Endothelial cell of umbilical vein (primary cell): Measurements from ENCODE around the gene EDN2. TPM values are rescaled to one million over a fixed set of nuclear protein-coding genes. Genes with fewer than 3 reads are reported as not detected.

Source experiments
- BruUV-seq: library from RNA; stranded (reverse); fragments of 400-500 nt; replicated peaks from 2 replicates; lab custom pipeline; 2021; lab: Mats Ljungman, UMichigan
- CTCF ChIA-PET: fragments of 300-600, 350-600 bp; sonication (Branson Sonifier 250); formaldehyde crosslinking; loops from one replicate; lab custom pipeline; 2021; ENCODE audit warnings: antibody characterized with exemption, inconsistent platforms; lab: Charles Lee
- POLR2A ChIA-PET: fragments of 300-600, 350-600 bp; sonication (Branson Sonifier 250); formaldehyde crosslinking; loops from one replicate; lab custom pipeline; 2021; ENCODE audit warnings: antibody characterized with exemption, inconsistent platforms; lab: Charles Lee
- DNase-seq: peaks from one replicate; pipeline ENCODE4 v3.0.0-alpha.2; 2011; ENCODE audit warnings: low read depth, low spot score
- FAIRE-seq: peaks from 2 replicates; lab custom pipeline; 2011; peaks lifted over from hg19 to GRCh38; lab: Jason Lieb, UNC
- H2AFZ ChIP-seq: 2 replicates; pipeline ENCODE4 v1.6.0; 2012; ENCODE audit warnings: low read depth, low read length, control low read depth, inconsistent platforms
- H3K27ac ChIP-seq: 2 replicates; pipeline ENCODE4 v1.5.1; 2011; ENCODE audit warnings: low read depth, mild to moderate bottlenecking, control low read depth, low read length, moderate library complexity; ENCODE audit not compliant: insufficient read depth
- H3K27me3 ChIP-seq, 2 experiments: 2 replicates each; pipeline versions ENCODE4 v1.6.0 to v1.6.1; 2011; ENCODE audit warnings: low read length in 2 of 2, mixed read lengths in 1 of 2; ENCODE audit not compliant: control insufficient read depth in 2 of 2, insufficient read depth in 2 of 2
- H3K36me3 ChIP-seq, 2 experiments: 2 replicates in 1 of 2; 3 replicates in 1 of 2; pipeline ENCODE4 v1.5.1; 2011; ENCODE audit warnings: low read length in 2 of 2, mild to moderate bottlenecking in 1 of 2, moderate library complexity in 1 of 2; ENCODE audit not compliant: control insufficient read depth in 2 of 2, insufficient read depth in 2 of 2; ENCODE audit errors: extremely low read depth in 1 of 2
- H3K4me1 ChIP-seq: 3 replicates; pipeline ENCODE4 v1.5.1; 2011; ENCODE audit warnings: mild to moderate bottlenecking, low read length; ENCODE audit not compliant: control insufficient read depth, insufficient read depth; ENCODE audit errors: extremely low read depth
- H3K4me2 ChIP-seq: 2 replicates; pipeline ENCODE4 v1.6.1; 2011; ENCODE audit warnings: low read length, control low read depth, mixed read lengths; ENCODE audit not compliant: insufficient read depth
- H3K4me3 ChIP-seq, 3 experiments: fragments of 200-600 bp in 1 of 3; sonication (generic), shearing (Covaris generic) in 1 of 3; replicated peaks in 1 of 3; 2 replicates each; pipeline ENCODE4 v1.5.1; 2011 to 2016; ENCODE audit warnings: control low read depth in 3 of 3, low read length in 3 of 3, mild to moderate bottlenecking in 2 of 3, inconsistent platforms in 1 of 3, low read depth in 1 of 3, moderate library complexity in 1 of 3; ENCODE audit not compliant: insufficient read depth in 1 of 3
- H3K79me2 ChIP-seq: 2 replicates; pipeline ENCODE4 v1.6.0; 2012; ENCODE audit warnings: low read length, inconsistent platforms; ENCODE audit not compliant: control insufficient read depth, insufficient read depth
- H3K9ac ChIP-seq: replicated peaks from 2 replicates; pipeline ENCODE3; 2011; ENCODE audit warnings: low read length, control low read depth; ENCODE audit not compliant: insufficient read depth; ENCODE audit errors: extremely low read depth
- H3K9me1 ChIP-seq: replicated peaks from 3 replicates; pipeline ENCODE4 v1.6.0; 2011; ENCODE audit warnings: mild to moderate bottlenecking, low read length; ENCODE audit not compliant: control insufficient read depth, insufficient read depth; ENCODE audit errors: extremely low read depth
- H3K9me3 ChIP-seq: replicated peaks from 2 replicates; pipeline ENCODE4 v1.5.1; 2012; ENCODE audit warnings: low read length, inconsistent platforms; ENCODE audit not compliant: control insufficient read depth, insufficient read depth
- H4K20me1 ChIP-seq: replicated peaks from 2 replicates; pipeline ENCODE3; 2011; ENCODE audit warnings: mild to moderate bottlenecking, low read length; ENCODE audit not compliant: control insufficient read depth, insufficient read depth; ENCODE audit errors: extremely low read depth
- CTCF ChIP-seq, 2 donors: IDR thresholded peaks; 1 replicate in 1 of 2; 2 replicates in 1 of 2; pipeline ENCODE4 v1.5.1; 2011; ENCODE audit warnings: low read length in 2 of 2, mild to moderate bottlenecking in 2 of 2, moderate library complexity in 2 of 2, control low read depth in 1 of 2, inconsistent platforms in 1 of 2, low read depth in 1 of 2; ENCODE audit not compliant: insufficient read depth in 1 of 2; ENCODE audit errors: extremely low read depth in 1 of 2
- EZH2 ChIP-seq: IDR thresholded peaks from 2 replicates; pipeline ENCODE4 v1.6.1; 2012; ENCODE audit warnings: borderline replicate concordance, low read depth, mild to moderate bottlenecking, moderate library complexity, low read length, inconsistent platforms; ENCODE audit not compliant: severe bottlenecking
- FOS ChIP-seq: IDR thresholded peaks from 2 replicates; pipeline ENCODE4 v1.6.1; 2011; ENCODE audit warnings: mild to moderate bottlenecking, low read length, moderate library complexity, borderline replicate concordance; ENCODE audit not compliant: insufficient read depth
- GATA2 ChIP-seq: IDR thresholded peaks from 2 replicates; pipeline ENCODE4 v1.7.0; 2011; ENCODE audit warnings: low read depth, mild to moderate bottlenecking, moderate library complexity, mixed read lengths, low read length; ENCODE audit not compliant: insufficient read length, insufficient read depth
- JUN ChIP-seq: IDR thresholded peaks from 2 replicates; pipeline ENCODE4 v1.6.1; 2011; ENCODE audit warnings: borderline replicate concordance, low read depth; ENCODE audit not compliant: insufficient read length, insufficient read depth
- MAX ChIP-seq: IDR thresholded peaks from 2 replicates; pipeline ENCODE4 v1.6.1; 2011; ENCODE audit not compliant: insufficient read depth, insufficient read length
- MYC ChIP-seq: IDR thresholded peaks from one replicate; pipeline ENCODE4 v1.6.1; 2011; ENCODE audit warnings: mild to moderate bottlenecking, low read depth, low read length
- POLR2A ChIP-seq: IDR thresholded peaks from 2 replicates; pipeline ENCODE4 v1.6.1; 2012; ENCODE audit warnings: low read depth, mild to moderate bottlenecking, control low read depth, low read length
- POLR2AphosphoS5 ChIP-seq: IDR thresholded peaks from 2 replicates; pipeline ENCODE4 v1.6.1; 2012; ENCODE audit warnings: low read depth, mild to moderate bottlenecking, control low read depth, low read length, moderate library complexity; ENCODE audit not compliant: insufficient read depth
- dilution Hi-C: fragments of 300-500 bp; cut with MboI; formaldehyde crosslinking; loops from one replicate; pipeline ENCODE4 v1.15.0; 2019; ENCODE audit warnings: low sequenced_read_pairs; ENCODE audit not compliant: extremely low pct_ligation_motif_present
- intact Hi-C: fragments of 100-400 bp; cut with micrococcal nuclease; formaldehyde crosslinking; loops from one replicate; pipeline ENCODE4 v1.10.0; 2022
- polyA plus RNA-seq, 4 experiments: library from polyadenylated mRNA; depleted of rRNA in 3 of 4; stranded (reverse) in 3 of 4; unstranded in 1 of 4; fragments of >200 nt; gene quantifications; 2 replicates each; pipeline versions ENCODE4 v1.2.1 to v1.2.3, GENCODE V29; 2011 to 2012; ENCODE audit warnings: missing spikeins in 1 of 4
- total RNA-seq: library from RNA; stranded (reverse); gene quantifications from 2 replicates; pipeline ENCODE4 v1.2.3, GENCODE V29; 2021

EDN2 gene
- total and polyA plus RNA-seq, 2 donors (not counting 3 experiments of a cell fraction or from before 2014, with no cell fraction given) = not detected

GRCh38 chr1:41430582-41430981 is 53.9 kb downstream of the EDN2 start:
- dilution Hi-C loops (no loop called here), intact Hi-C loops (loop anchor here (5.0 kb wide), 1 partner anchor 408 kb away; the partner anchor contains the start of gene SLFNL1)
- FAIRE-seq (no peak), DNase-seq (no peak)
- no peak overlapping the region for H3K4me2 ChIP-seq
- CTCF ChIA-PET = interaction anchor here (0.9 to 5.5 kb wide), 3 partner anchors 12 to 148 kb away, joined by 3 to 79 read pairs (median 37); no protein-coding TSS in a partner anchor
- no peaks in the 10 kb centered on the region for H3K27me3 ChIP-seq
- BruUV-seq = no TSS peak
- H3K27ac ChIP-seq = no peak overlapping the region
- no peak overlapping the region for H3K9ac ChIP-seq
- no peak overlapping the region for H3K4me3 ChIP-seq
- no peaks in the 10 kb centered on the region for H3K9me3 ChIP-seq
- no peaks in the 10 kb centered on the region for H3K9me1 ChIP-seq
- TF ChIP-seq POLR2A = no peak
- H2AFZ ChIP-seq = no peak overlapping the region
- no peaks in the 10 kb centered on the region for H4K20me1 ChIP-seq
- peaks cover 27% of the 10 kb centered on the region for H3K4me1 ChIP-seq
- no peaks in the 10 kb centered on the region for H3K79me2 ChIP-seq
- POLR2A ChIA-PET = no interaction called here
- H3K36me3 ChIP-seq = no peaks in the 10 kb centered on the region

- CTCF ChIA-PET = interaction anchor here (3.6 to 5.5 kb wide), 2 partner anchors 12 to 147 kb away, joined by 37 to 79 read pairs; no protein-coding TSS in a partner anchor
- intact Hi-C loops = loop anchor here (5.0 kb wide), 1 partner anchor 408 kb away; the partner anchor contains the start of gene SLFNL1
These were observed 54.4 kb downstream of the EDN2 start for GRCh38 chr1:41430069-41430468.

More at GRCh38 chr1:41430069-41430468, 54.4 kb downstream of the EDN2 start:
- BruUV-seq = no TSS peak
- Histone ChIP-seq H3K9me1 (no peaks in the 10 kb centered on the region), H2AFZ (no peak overlapping the region), H3K27me3 (no peaks in the 10 kb centered on the region), H3K4me3 (no peak overlapping the region), H3K4me2 (no peak overlapping the region), H3K9me3 (no peaks in the 10 kb centered on the region), H3K9ac (no peak overlapping the region), H3K36me3 (no peaks in the 10 kb centered on the region), H3K4me1 (peaks cover 27% of the 10 kb centered on the region), H4K20me1 (no peaks in the 10 kb centered on the region), H3K79me2 (no peaks in the 10 kb centered on the region), H3K27ac (no peak overlapping the region)
- POLR2A ChIA-PET = no interaction called here
- dilution Hi-C loops = no loop called here
- no peak for TF ChIP-seq POLR2A
- no peak for TF ChIP-seq POLR2AphosphoS5
- TF ChIP-seq FOS = no peak
- TF ChIP-seq MYC = no peak
- TF ChIP-seq GATA2 = no peak
- no peak for TF ChIP-seq EZH2
- TF ChIP-seq JUN = no peak
- no peak for TF ChIP-seq MAX
- no peak for TF ChIP-seq CTCF (IDR thresholded peaks at IDR 0.05; ENCODE audit: extremely low read depth in 1 of 2, insufficient read depth in 1 of 2, low read depth in 1 of 2, low read length in 2 of 2)
- FAIRE-seq (no peak), DNase-seq (no peak)
